RWPE2 (cell line): ENCODE results near the gene SORT1.

ENCODE experiments used
- ATAC-seq: fragments of 200-7000 bp; cut with Tn5 transposase; 3 replicates; pipeline ENCODE4 v1.9.1; 2021; ENCODE audit warnings: low read depth
- DNase-seq: peaks from one replicate; pipeline ENCODE4 v3.0.0-alpha.2; 2020; ENCODE audit warnings: low spot score
- H3K27ac ChIP-seq: fragments of 450-650 bp; 2 replicates; pipeline ENCODE4 v1.5.1; 2017; ENCODE audit warnings: mild to moderate bottlenecking; ENCODE audit not compliant: poor library complexity, severe bottlenecking
- H3K27me3 ChIP-seq: fragments of 250-450 bp; sonication (Bioruptor Pico); 2 replicates; pipeline ENCODE4 v1.5.1; 2021; ENCODE audit warnings: mild to moderate bottlenecking, moderate library complexity; ENCODE audit not compliant: insufficient read depth, poor library complexity, severe bottlenecking
- H3K36me3 ChIP-seq: fragments of 250-450 bp; sonication (Bioruptor Pico); 2 replicates; pipeline ENCODE4 v1.5.1; 2020; ENCODE audit warnings: low read depth, mild to moderate bottlenecking, moderate library complexity
- H3K4me1 ChIP-seq: fragments of 250-450 bp; sonication (Bioruptor Pico); 2 replicates; pipeline ENCODE4 v1.5.1; 2021; ENCODE audit warnings: mild to moderate bottlenecking, moderate library complexity; ENCODE audit not compliant: insufficient read depth, poor library complexity, severe bottlenecking
- H3K4me3 ChIP-seq: fragments of 250-450 bp; sonication (Bioruptor Pico); 2 replicates; pipeline ENCODE4 v1.5.1; 2021; ENCODE audit warnings: mild to moderate bottlenecking, moderate library complexity; ENCODE audit not compliant: severe bottlenecking
- H3K9me3 ChIP-seq: fragments of 250-450 bp; sonication (Bioruptor Pico); 2 replicates; pipeline ENCODE4 v1.5.1; 2021; ENCODE audit warnings: mild to moderate bottlenecking, moderate library complexity; ENCODE audit not compliant: severe bottlenecking
- CTCF ChIP-seq: fragments of 450-650 bp; IDR thresholded peaks from one replicate; pipeline ENCODE4 v1.5.1; 2017; ENCODE audit warnings: mild to moderate bottlenecking, moderate library complexity; ENCODE audit not compliant: poor library complexity, severe bottlenecking

Gene SORT1

GRCh38 chr1:109350655-109351054 is 47.1 kb downstream of the SORT1 start:
- ATAC-seq (no peak), DNase-seq (no peak)
- no peaks in the 10 kb centered on the region; the same call in 1 of the 2 replicates for H3K36me3 ChIP-seq
- no peaks in the 10 kb centered on the region for H3K9me3 ChIP-seq
- H3K4me3 ChIP-seq: no peak overlapping the region
- TF ChIP-seq CTCF: no peak
- H3K27me3 ChIP-seq: no peaks in the 10 kb centered on the region
- no peak overlapping the region for H3K27ac ChIP-seq
- no peaks in the 10 kb centered on the region for H3K4me1 ChIP-seq

- H3K27me3 ChIP-seq: no peaks in the 10 kb centered on the region
- DNase-seq (no peak), ATAC-seq (no peak)
- H3K36me3 ChIP-seq: no peaks in the 10 kb centered on the region; the same call in 1 of the 2 replicates
- H3K27ac ChIP-seq: no peak overlapping the region
- TF ChIP-seq CTCF: no peak
- no peaks in the 10 kb centered on the region for H3K9me3 ChIP-seq
- H3K4me1 ChIP-seq: no peaks in the 10 kb centered on the region
- H3K4me3 ChIP-seq: no peak overlapping the region
Measured at GRCh38 chr1:109350182-109350581, 47.5 kb downstream of the SORT1 start.

GRCh38 chr1:109347511-109347910 is 50.2 kb downstream of the SORT1 start:
- no peak for TF ChIP-seq CTCF
- no peak for DNase-seq
- Histone ChIP-seq H3K4me1 (peaks cover under 1% of the 10 kb centered on the region), H3K36me3 (no peaks in the 10 kb centered on the region; the same call in 1 of the 2 replicates), H3K4me3 (no peak overlapping the region), H3K27ac (no peak overlapping the region), H3K9me3 (no peaks in the 10 kb centered on the region), H3K27me3 (no peaks in the 10 kb centered on the region)
- ATAC-seq: no peak

GRCh38 chr1:109341944-109342930 is 55.5 kb downstream of the SORT1 start:
- H3K36me3 ChIP-seq: no peaks in the 10 kb centered on the region
- ATAC-seq: no peak
- H3K27ac ChIP-seq: no peak overlapping the region
- H3K4me1 ChIP-seq: peaks cover 3% of the 10 kb centered on the region
- no peak for TF ChIP-seq CTCF
- H3K9me3 ChIP-seq: no peaks in the 10 kb centered on the region
- no peak overlapping the region for H3K4me3 ChIP-seq
- no peaks in the 10 kb centered on the region for H3K27me3 ChIP-seq
- DNase-seq: no peak

- DNase-seq: no peak
Measured at GRCh38 chr1:109338608-109339007, 59.1 kb downstream of the SORT1 start.

More at GRCh38 chr1:109338608-109339007, 59.1 kb downstream of the SORT1 start:
- ATAC-seq: no peak
- Histone ChIP-seq H3K27ac (no peak overlapping the region), H3K27me3 (no peaks in the 10 kb centered on the region), H3K9me3 (no peaks in the 10 kb centered on the region), H3K36me3 (no peaks in the 10 kb centered on the region), H3K4me3 (no peak overlapping the region), H3K4me1 (peaks cover 3% of the 10 kb centered on the region)
- TF ChIP-seq CTCF: no peak
